HL-60 (cell line): ENCODE data around the gene ACSS3.

Experiments used
- DNase-seq, 2 experiments: peaks; one replicate each; pipeline ENCODE4 v3.0.0-alpha.2; 2010 to 2020; ENCODE audit warnings: low read depth in 1 of 2, low spot score in 1 of 2
- H3K27ac ChIP-seq: fragments of 250-450 bp; sonication (Bioruptor Pico); replicated peaks from 2 replicates; pipeline ENCODE4 v1.5.1; 2020; ENCODE audit warnings: mild to moderate bottlenecking, moderate library complexity
- H3K27me3 ChIP-seq: fragments of 250-450 bp; sonication (Bioruptor Pico); 2 replicates; pipeline ENCODE4 v1.5.1; 2021; ENCODE audit warnings: mild to moderate bottlenecking, moderate library complexity; ENCODE audit not compliant: insufficient read depth, poor library complexity, severe bottlenecking
- H3K4me3 ChIP-seq: replicated peaks from 2 replicates; pipeline ENCODE4 v1.5.1; 2011; ENCODE audit warnings: mild to moderate bottlenecking, control low read depth, low read length; ENCODE audit not compliant: insufficient read depth
- GABPA ChIP-seq: IDR thresholded peaks from 2 replicates; pipeline ENCODE4 v1.6.1; 2012; ENCODE audit warnings: low read depth
- POLR2AphosphoS5 ChIP-seq: IDR thresholded peaks from 2 replicates; pipeline ENCODE4 v1.6.1; 2012; ENCODE audit warnings: low read depth
- SPI1 ChIP-seq: IDR thresholded peaks from 2 replicates; pipeline ENCODE4 v1.6.1; 2012; ENCODE audit warnings: low read depth, mild to moderate bottlenecking, borderline replicate concordance
- TF ChIP-seq, protein P1 (sequence below): IDR thresholded peaks from one replicate; pipeline ENCODE4 v1.5.1; 2011; ENCODE audit warnings: low read length, control low read depth, inconsistent platforms; ENCODE audit not compliant: insufficient read depth
- TF ChIP-seq, protein P2 (sequence below): IDR thresholded peaks from 2 replicates; pipeline ENCODE4 v1.6.1; 2012; ENCODE audit warnings: low read depth; ENCODE audit not compliant: insufficient replicate concordance

Gene ACSS3

DNA sequence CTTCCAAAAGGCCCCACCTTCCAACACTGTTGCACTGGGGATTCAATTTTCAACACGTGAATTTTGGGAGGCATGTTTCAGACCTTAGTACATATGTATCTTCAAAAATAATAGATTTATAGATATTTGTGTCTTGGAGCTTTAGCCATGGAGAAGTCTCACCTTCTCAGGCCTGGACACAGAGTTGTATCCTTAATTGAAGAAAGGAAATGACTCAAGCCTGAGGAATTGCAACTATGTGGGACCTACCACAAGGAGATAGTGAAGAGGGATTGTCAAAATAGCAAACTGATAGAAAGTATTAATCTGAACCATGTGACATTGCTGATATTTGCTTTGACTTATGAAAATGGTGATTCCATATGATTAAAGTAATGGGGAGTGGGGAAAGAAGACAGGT is 89.8 kb downstream of the ACSS3 start:
- Histone ChIP-seq H3K27ac (no peak overlapping the region), H3K4me3 (no peak overlapping the region), H3K27me3 (no peaks in the 10 kb centered on the region)
- DNase-seq: no peak
- no peak for TF ChIP-seq GABPA
- TF ChIP-seq, protein P1, sequence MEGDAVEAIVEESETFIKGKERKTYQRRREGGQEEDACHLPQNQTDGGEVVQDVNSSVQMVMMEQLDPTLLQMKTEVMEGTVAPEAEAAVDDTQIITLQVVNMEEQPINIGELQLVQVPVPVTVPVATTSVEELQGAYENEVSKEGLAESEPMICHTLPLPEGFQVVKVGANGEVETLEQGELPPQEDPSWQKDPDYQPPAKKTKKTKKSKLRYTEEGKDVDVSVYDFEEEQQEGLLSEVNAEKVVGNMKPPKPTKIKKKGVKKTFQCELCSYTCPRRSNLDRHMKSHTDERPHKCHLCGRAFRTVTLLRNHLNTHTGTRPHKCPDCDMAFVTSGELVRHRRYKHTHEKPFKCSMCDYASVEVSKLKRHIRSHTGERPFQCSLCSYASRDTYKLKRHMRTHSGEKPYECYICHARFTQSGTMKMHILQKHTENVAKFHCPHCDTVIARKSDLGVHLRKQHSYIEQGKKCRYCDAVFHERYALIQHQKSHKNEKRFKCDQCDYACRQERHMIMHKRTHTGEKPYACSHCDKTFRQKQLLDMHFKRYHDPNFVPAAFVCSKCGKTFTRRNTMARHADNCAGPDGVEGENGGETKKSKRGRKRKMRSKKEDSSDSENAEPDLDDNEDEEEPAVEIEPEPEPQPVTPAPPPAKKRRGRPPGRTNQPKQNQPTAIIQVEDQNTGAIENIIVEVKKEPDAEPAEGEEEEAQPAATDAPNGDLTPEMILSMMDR: no peak
- TF ChIP-seq, protein P2, sequence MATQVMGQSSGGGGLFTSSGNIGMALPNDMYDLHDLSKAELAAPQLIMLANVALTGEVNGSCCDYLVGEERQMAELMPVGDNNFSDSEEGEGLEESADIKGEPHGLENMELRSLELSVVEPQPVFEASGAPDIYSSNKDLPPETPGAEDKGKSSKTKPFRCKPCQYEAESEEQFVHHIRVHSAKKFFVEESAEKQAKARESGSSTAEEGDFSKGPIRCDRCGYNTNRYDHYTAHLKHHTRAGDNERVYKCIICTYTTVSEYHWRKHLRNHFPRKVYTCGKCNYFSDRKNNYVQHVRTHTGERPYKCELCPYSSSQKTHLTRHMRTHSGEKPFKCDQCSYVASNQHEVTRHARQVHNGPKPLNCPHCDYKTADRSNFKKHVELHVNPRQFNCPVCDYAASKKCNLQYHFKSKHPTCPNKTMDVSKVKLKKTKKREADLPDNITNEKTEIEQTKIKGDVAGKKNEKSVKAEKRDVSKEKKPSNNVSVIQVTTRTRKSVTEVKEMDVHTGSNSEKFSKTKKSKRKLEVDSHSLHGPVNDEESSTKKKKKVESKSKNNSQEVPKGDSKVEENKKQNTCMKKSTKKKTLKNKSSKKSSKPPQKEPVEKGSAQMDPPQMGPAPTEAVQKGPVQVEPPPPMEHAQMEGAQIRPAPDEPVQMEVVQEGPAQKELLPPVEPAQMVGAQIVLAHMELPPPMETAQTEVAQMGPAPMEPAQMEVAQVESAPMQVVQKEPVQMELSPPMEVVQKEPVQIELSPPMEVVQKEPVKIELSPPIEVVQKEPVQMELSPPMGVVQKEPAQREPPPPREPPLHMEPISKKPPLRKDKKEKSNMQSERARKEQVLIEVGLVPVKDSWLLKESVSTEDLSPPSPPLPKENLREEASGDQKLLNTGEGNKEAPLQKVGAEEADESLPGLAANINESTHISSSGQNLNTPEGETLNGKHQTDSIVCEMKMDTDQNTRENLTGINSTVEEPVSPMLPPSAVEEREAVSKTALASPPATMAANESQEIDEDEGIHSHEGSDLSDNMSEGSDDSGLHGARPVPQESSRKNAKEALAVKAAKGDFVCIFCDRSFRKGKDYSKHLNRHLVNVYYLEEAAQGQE: no peak
- no peak for TF ChIP-seq SPI1
- no peak for TF ChIP-seq POLR2AphosphoS5

DNA sequence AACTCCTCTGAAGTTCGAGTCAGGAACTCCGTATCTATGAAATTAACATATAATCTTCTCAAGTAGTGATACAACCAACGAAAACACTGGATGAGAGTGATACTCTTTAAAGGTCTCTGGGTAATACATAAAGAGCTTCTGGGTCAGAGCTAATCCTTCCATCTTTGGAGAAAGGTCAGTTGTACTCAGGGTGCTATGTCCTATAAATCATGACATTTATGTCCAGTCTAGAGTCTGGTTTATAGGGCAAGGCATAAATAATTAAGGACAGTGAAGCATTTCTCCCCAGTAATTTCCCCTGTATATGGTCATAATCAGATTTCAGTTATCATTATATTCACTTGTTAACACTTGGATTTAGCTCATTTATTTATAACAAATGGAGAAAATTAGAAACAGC is 90.6 kb downstream of the ACSS3 start:
- H3K27ac ChIP-seq: no peak overlapping the region
- DNase-seq: no peak
- H3K27me3 ChIP-seq: no peaks in the 10 kb centered on the region
- H3K4me3 ChIP-seq: no peak overlapping the region
- TF ChIP-seq, protein P1: no peak
- TF ChIP-seq SPI1: no peak
- TF ChIP-seq GABPA: no peak
- TF ChIP-seq, protein P2: no peak

DNA sequence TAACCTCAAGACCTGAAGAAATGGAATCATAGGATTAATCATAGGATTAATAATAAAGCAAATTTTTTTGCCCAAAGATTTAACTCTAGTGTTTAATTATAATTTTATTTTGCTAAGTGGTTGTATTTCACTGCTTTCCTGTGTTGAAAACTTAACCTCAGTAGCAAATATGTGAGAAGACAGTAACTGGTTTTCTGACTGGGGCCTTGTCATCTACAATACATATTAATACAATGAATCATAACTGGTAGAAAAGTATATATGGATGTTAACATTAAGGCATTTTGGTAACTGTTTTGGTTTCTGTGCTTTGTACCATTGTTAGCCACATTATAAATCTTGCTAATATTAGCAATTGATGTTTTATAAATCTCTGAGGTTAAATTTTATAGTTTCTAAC is 92.2 kb downstream of the ACSS3 start:
- no peaks in the 10 kb centered on the region for H3K27me3 ChIP-seq
- no peak overlapping the region for H3K27ac ChIP-seq
- TF ChIP-seq, protein P1: no peak
- TF ChIP-seq, protein P2: no peak
- TF ChIP-seq GABPA: no peak
- no peak for TF ChIP-seq POLR2AphosphoS5
- no peak for TF ChIP-seq SPI1
- no peak overlapping the region for H3K4me3 ChIP-seq
- DNase-seq: no peak
